ENCODE measurements around the gene ZGPAT.
"Not testable (repeated sequence)": the region's sequence is repeated elsewhere in the genome, so short reads cannot be mapped to it uniquely, and the experiment has no call there.

Gene ZGPAT

DNA sequence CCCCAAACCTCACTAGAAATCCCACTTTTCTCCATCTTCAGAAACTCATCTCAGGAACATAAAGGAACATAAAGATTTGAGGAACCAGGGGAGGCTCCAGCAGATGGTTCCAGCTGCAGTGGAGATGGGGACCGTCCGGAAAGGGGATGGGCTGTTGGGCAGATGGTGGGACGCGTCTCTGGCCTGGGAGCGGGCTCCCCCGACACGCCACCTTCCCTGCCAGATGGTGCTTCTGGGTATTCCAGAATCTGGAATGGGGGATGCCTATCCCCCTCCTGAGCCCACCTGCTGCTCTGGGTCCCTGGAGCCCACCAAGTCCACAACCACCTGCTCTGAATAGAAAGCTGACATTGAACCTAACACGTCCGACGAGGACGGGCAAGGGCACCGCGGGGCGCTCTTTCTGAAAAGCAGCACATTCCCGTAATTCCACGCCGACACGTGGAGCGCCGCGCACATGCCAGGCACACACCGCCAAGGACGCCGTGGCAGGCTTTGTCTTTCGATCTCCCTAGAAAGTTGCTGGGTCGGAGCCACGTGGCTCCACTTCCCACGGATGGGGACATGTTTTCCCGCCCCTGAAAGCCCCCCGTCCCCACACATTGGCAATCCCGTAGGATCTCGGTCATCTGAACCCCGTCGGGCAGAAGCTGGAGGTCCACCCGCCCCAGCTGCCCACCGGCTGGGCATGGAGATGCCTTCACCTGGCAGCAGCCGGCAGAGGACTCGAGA is 59.0 kb downstream of the ZGPAT start:
- DNase-seq (ENCODE audit: low spot score) = no peak

DNA sequence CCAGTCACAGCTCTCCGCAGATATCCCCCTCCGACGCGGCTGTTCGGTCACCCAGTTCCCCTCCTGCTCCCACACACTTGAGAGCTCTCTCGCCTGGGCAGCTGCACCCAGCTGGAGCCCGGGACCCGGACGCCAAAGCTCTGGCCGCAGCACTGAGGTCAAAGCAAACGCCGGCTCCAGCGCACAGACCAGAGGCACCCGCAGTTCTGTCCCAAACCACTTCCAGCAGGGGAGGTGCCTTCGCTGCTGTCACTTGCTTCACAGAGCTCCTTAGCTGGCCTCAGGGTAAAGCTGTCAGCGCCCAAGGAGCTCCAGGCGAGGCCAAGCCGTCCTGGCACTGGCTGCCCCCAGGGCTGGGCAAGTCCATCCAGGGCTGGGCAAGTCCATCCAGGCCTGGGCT is 59.6 kb downstream of the ZGPAT start:
- no peak for DNase-seq (ENCODE audit: low spot score)

DNA sequence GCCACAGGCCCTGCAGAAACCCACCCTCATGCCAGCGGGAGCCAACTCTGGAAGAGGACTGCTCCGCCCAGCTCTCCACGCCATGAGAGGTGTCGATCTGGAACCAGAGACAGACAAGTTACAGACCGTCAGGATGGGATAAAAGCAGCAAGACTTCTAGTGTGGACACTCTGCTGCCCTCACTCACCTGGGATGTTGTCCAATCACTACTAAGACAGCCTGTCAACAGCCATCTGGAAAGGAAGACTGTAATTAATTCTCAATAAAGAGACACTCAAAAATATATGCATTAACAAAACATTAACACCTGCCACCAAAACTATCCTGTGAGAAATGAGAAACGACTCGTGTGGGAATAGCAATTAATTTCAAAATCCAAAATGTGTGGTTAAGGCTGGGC is 60.0 kb downstream of the ZGPAT start:
- no peak for DNase-seq (ENCODE audit: low spot score)

DNA sequence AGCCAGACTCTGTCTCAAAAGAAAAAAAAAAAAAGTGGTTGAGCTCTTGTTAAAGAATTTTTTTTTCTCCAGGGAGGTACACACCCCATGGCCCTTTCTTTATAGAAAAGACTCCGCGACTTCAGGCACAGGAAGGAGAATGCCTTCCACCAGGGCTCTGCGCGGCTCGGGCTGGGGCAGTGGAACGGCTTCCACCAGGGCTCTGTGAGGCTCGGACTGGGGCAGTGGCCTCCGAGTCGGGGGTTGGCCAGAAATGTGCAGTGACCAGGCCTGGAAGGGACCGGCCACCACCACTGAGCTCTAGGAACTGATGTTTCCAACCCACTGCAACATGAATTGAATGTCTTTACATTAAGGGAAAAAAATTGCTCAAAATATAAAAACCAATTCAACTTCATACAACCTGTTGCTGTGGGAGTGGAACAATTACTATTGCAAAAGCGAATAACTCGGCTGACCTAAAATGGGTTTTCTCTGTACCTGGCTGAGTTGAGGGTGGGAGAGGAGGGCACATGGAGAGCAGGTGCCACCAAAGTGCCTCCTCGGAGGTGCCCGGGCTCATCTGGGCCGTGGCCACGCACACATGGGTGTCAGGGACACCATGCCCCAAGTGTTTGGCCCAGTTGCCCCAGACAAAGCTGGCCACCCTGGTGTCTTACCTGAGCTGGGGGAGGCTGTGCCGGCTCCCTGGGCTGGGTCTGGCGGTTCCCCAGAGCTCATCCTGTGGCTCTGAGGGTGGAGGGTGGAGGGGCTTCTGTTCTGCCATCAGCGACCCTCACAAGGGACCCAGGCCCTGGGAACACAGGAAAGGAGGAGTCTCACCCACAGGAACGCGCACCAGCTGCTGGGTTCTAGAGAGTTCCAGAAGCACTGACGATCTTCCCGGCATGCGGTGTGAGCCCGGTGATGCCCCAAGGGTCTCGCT is 61.0 kb downstream of the ZGPAT start:
- DNase-seq (ENCODE audit: low spot score) = no peak

DNA sequence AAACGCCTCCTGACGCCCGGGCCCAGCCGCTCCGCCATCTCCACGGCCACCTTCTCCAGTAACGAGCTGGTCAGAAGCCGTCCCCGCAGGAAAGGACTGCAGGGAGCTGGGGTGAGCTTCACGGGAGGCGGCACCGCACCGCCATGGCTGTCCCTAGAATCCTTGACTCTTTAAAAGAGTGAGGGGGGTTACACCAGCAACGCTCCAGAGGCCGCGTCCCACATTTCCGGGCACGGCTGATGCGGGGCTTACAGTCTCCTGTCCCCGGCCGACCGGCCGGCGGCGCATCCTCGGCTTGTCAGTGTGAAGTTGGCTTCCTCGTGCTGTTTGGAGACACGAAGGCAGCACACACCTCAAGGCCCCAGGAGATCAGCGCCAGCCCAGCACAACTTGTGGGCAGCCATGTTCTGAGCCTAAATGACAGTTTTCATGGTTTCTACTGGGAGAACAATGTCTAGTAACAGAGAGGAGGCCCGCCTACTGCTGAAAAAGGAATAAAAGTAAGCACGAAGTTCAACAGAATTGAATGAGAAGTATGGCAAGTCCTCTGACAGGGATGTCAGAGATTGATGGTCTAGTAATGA is 62.1 kb downstream of the ZGPAT start:
- no peak for DNase-seq (ENCODE audit: low spot score)

DNA sequence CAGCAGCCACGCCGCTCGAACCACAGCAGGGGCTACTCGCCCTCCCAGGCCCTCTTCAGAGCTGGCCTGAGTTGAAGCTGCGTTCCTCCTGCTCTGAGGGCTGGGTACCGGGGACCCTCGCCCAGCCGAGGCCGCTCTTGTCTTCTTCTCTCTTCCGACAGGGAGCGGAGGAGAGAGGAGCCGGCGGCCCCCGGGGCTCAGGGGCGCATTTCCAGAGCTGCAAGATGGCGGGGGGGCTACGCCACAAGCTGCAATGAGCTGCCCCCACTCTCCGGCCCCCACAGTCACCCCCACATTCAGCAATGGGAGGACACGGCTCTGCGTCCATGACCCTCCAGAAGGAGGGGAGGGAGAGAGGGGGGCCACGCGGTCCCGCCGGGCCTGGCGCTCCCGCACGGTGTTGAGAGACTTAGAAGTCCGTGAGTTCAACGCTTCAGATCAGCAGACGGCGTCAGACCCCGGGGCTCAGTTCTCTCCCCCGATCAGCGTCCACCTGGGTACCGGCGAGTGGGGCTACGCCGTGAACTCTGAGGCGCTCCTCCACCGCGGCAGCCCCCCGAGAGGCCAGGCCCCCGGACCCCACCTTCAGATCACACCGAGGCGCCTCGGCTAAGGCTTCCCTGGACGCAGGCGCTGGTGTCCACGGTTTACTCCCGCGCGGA is 63.3 kb downstream of the ZGPAT start:
- DNase-seq (ENCODE audit: low spot score) = no peak

DNA sequence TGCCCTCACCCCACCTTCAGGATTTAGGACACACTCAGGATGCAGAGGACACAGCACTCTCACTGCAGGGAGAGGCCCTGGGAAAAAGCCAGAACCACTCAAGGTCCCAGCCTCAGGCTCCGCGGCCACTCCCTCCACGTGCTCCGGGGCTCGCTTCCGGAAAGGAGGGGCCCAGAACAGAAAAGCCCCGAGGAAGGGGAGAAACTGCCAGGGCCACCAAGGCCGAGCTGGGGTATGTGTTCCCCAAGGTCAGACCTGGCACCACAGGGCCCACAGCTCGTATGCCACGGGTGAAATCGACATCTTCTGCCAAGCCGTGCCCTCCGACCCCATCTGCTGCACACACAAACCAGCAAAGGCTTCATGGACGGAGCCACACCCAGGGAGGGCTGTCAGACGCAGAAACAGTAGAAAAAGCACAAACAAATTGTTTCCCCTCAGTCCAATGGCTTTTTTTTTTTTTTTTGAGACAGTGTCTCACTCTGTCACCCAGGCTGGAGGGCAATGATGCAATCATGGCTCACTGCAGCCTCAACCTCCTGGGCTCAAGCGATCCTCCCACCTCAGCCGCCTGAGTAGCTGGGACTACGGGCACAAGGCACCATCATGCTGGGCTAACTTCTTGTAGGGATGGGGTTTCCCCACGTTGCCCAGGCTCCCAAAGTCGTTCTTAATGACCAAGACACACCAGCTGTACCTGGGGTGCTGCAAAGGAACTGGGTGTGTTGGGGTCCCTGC is 65.1 kb downstream of the ZGPAT start:
- DNase-seq (ENCODE audit: low spot score) = no peak

DNA sequence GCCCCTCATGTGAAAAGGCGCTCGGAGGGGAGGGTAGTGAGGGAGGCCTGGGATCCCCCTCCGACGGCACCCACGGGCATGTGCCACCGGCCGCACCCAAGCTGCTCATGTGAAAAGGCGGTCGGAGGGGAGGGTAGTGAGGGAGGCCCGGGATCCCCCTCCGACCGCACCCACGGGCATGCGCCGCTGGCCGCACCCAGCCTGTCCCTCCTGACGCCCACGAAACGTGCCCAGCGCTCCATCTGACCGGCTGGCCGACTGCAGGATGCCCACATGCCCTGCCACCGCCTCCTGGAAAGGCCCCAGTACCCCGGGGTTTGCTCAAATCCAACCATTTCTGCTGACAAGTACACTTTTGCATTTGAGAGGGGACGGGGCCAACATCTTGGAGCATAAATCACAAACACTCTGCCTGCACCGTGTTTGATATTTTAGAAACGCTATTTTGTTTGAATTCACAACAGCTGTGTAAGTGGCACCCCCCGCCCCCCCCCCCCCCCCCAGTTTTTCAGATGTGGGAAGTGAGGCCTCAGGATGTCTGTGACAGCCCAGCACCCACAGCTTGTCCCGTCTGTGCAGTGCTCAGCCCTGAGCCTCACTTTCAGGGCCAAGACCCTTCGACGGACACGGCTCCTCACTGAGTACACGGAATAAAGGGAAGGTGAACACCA is 65.9 kb downstream of the ZGPAT start:
- DNase-seq (ENCODE audit: low spot score) = no peak

DNA sequence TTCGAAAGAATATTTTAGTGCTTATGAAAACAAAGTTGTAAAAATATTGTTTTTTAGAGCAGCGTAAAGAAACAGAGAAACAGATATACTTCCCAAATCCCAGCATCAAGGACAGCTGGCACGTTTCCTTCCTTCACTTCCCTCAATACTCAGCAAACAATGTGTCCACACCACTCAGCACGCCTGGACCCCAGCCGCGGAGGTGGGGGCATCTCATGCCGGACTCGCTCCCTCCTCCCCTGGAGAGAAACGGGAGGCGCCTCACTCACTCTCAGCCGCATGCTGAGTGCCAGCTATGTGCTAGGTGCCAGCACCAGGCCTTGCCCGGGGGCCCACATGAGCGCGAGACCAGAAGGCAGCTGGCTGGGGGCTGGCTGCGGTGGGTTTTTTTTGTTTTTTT is 66.5 kb downstream of the ZGPAT start:
- no peak for DNase-seq (ENCODE audit: low spot score)

DNA sequence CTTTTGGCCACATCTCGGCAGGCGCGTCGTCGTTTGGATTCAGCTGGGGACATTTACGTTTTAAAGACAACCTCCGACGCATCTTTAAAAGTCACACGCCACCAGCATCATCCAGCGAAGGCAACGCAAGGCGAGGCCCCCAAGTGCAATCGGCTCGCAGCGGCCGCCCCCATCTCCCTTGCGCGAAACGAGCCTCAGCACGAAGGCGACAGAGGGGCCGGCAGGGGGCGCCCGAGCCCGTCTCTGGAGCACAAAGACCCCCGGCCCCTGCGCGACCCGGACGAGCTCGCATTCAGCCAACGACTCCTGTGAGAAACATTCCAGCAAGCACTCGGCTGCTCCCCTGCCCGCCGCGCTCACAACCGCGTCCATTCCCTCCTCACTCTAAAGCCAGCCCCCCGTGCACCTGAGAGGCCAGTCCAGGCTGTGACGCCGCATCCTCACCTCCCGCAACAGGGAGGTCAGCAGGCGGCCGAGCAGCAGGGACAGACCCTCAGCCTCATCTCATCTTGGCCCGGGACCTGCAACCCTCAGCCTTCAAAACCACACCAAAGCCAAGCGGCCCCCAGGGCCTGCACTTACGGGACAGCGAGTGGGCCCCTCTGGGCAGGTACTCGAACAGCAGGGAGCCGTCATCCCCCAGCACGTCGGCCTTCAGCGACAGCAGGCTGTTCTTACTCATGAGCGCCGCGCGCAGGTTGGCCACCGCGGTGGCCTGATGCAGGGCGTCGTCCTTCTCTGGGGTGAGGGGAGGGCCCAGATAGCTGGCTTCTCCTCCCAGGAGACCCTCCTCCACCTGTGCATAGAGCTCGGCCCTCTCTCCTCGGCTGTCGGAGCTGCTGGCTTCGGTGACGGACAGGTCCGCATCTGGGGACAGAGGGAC is 67.5 kb downstream of the ZGPAT start:
- DNase-seq (ENCODE audit: low spot score) = no peak

DNA sequence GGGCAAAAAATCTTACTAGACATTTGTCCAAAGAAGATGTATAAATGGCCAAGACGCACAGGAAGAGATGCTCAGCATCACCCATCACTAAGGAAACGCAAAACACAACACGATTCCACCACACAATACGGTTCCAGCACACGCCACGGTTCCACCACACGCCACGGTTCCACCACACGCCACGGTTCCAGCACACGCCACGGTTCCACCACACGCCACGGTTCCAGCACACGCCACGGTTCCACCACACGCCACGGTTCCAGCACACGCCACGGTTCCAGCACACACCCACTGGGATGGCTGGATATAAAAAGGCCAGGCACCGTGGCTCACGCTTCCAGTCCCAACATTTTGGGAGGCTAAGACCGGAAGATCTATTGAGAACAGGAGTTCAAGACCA is 69.0 kb downstream of the ZGPAT start:
- not testable (repeated sequence) for DNase-seq (ENCODE audit: low spot score)

DNA sequence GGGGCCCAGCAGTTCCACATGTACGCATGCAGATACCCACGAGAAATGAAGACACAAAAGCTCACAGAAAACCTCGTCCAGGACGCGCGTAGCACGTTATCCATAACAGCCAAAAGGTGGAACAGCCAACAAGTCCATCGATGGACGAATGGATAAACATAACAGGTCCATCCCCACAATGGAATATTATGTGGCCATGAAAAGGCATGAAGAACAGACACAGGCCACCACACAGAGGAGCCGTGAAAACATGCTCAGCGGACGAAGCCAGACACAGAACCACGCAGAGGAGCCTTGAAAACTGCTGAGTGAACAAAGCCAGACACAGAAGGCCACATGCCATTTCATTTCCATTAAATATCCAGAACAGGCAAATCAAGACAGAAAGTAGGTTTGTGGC is 69.8 kb downstream of the ZGPAT start:
- DNase-seq (ENCODE audit: low spot score) = no peak

DNA sequence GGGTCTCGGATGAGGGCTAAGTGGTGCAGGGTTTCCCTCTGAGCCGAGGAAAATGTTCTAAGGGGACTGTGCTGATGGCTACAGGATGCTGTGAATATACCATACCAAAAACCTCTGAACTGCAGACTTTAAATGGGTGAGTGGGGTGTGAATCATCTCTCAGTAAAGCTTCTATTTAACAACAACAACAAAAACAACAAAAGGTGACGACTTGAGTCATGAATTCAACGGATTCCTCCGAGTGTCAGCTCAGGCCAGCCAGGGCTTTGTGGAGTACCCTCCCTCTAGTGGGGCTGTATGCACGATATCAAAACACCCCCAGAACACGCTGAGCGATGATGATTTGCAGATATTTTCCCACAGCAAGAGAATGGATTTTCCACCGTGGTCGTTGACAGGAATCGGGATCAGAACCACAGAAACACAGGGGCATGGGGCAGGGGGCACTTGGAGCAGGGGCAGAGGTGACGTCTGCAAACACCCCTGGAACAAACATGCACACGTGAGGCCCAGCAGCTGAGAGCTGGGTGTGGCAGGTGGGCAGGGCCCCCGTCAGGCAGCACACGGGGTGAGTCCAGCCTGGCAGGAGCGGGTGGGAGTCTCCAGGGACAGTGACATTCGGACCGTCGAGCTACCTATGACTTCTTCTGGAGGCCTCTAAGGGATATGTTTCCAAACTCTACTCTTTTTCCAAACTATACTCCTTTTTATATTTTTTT is 70.4 kb downstream of the ZGPAT start:
- DNase-seq (ENCODE audit: low spot score) = no peak

DNA sequence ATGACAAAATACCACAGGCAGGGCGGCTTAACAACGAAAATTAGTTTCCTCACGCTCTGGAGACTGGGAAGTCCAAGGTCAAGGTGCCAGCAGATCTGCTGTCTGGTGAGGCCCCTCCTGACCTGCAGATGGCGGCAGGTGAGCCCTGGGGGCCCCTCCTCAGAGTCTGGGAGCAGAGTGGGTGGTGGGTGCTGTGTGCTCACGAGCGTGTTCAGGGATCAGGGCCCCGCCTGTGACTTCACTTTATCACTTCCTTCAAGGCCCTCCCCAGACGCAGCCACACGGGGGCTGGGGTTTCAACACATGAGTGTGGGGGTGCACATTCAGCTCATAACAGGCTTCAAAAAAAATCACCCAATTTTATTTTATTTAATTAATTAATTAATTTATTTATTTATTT is 71.0 kb downstream of the ZGPAT start:
- no peak for DNase-seq (ENCODE audit: low spot score)

DNA sequence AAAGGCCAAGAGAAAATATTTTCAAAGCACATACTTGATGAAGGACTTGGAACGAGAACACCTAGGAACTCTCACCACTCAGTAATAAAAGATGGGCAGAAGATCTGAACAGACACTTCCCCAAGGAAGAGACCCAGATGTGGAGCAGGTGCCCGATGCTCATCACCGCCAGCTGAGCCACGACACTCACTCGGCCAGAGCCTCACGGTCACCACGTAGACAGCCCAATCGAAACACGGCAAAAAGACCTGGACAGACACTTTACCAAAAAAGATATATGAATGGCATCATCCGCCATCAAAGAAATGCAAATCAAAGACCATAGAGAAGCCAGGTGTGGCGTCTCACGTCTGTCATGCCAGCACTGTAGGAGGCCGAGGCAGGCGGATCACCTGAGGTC is 73.3 kb downstream of the ZGPAT start:
- no peak for DNase-seq (ENCODE audit: low spot score)

DNA sequence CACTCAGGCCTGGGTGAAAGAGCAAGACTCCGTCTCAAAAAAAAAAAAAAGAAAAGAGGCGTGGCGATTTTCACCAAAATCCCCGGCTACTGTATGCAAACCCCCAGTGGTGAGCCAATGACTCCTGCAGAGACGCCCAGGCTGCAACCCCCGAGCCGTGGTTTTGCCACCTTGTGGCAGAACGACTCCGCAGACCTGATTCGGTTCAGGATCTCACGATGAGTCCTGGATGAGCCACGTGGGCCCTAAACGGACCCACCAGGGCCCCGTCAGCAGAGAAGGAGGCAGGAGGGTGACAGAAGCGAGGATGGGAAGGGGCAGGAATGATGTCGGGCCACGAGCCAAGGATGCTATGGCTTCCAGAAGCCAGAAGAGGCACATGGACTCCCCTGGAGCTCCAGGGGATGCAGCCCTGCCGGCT is 74.2 kb downstream of the ZGPAT start:
- no peak for DNase-seq (ENCODE audit: low spot score)

DNA sequence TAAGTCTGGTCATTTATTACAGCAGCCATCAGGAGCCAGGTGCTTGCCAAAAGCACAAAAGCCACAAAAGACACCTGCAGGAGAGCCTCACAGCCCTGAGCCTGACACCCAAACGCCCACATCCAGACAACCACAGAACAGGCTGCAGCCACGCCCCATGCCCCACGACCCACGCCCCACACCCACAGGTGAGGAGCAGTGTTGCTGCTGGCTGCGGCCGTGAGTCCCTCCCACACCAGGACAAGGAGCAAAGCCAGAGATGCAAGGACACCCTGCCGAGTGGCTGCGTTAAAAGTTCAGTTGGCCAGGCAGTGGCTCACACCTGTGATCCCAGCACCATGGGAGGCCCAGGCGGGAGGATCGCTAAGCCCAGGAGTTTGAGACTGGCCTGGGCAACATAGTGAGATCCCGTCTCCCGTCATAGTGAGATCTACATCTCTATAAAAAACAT is 74.7 kb downstream of the ZGPAT start:
- no peak for DNase-seq (ENCODE audit: low spot score)

DNA sequence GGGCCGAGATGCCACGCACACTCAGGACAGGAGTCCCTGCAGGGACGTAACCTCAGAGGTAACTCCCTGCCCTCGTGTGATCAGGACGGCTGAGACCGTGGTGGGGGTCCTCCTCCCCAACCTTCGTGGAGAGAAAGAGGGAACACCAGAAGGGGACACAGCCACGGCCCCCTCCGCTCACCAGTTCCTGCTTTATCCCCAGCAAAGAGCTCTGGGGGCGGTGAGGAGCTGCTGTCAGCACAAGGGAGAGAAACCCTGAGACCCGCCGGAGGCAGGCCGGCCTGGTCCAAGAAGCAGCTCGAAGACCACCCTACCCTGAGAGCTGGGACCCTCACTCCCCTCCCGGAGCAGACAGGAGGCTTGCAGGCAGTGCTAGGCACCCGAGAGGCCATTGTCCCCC is 76.1 kb downstream of the ZGPAT start:
- DNase-seq (ENCODE audit: low spot score) = no peak

DNA sequence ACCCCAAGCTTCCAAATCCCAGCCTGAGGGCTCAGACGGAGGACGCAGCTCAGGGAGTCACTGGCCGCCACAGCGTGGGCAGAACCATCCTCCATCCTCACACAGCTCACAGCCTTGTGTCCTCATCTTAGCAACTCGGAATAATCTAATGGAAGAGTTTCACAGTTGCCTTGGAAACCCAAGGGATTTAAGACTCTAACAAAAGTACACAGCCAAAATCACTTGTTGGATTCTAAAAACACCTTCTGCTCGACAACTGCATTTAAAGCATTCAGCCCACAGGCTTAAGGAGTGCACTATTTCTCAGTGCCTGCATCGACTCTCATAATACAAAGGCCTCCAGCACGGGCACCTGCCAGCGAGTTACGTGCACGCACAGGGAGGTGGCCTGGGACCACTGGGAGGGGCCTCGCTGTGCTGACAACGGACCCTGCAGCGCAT is 77.9 kb downstream of the ZGPAT start:
- DNase-seq (ENCODE audit: low spot score) = no peak

All from LoVo (cell line).